Osteoblast (primary cell): ENCODE data around the gene RNF215. TPM values are rescaled to one million over a fixed set of nuclear protein-coding genes. Genes with fewer than 3 reads are reported as not detected.

Experiments
- DNase-seq: peaks from one replicate; pipeline ENCODE4 v3.0.0; 2011; ENCODE audit warnings: low spot score, mixed read lengths; ENCODE audit not compliant: insufficient read length; ENCODE audit errors: missing footprints
- H2AFZ ChIP-seq: 2 replicates; pipeline ENCODE4 v1.6.0; 2011; ENCODE audit warnings: mild to moderate bottlenecking, low read length
- H3K27ac ChIP-seq: 2 replicates; pipeline ENCODE4 v1.5.1; 2011; ENCODE audit warnings: mild to moderate bottlenecking, low read depth, low read length, moderate library complexity
- H3K27me3 ChIP-seq: 2 replicates; pipeline ENCODE4 v1.6.0; 2012; ENCODE audit warnings: mild to moderate bottlenecking, control low read depth, inconsistent platforms, low read length, moderate library complexity; ENCODE audit not compliant: insufficient read depth
- H3K36me3 ChIP-seq: 2 replicates; pipeline ENCODE4 v1.5.1; 2011; ENCODE audit warnings: mild to moderate bottlenecking, low read length, control low read depth, moderate library complexity; ENCODE audit not compliant: insufficient read depth
- H3K4me1 ChIP-seq: 2 replicates; pipeline ENCODE4 v1.5.1; 2011; ENCODE audit warnings: mild to moderate bottlenecking, low read length, control low read depth, moderate library complexity; ENCODE audit not compliant: insufficient read depth
- H3K4me2 ChIP-seq: 2 replicates; pipeline ENCODE4 v1.6.0; 2011; ENCODE audit warnings: mild to moderate bottlenecking, low read length; ENCODE audit not compliant: insufficient read depth
- H3K4me3 ChIP-seq: fragments of 200-600 bp; sonication (generic); 3 replicates; pipeline ENCODE4 v1.5.1; 2012; ENCODE audit warnings: mild to moderate bottlenecking, low read length, inconsistent platforms; ENCODE audit not compliant: insufficient read depth
- H3K79me2 ChIP-seq: 2 replicates; pipeline ENCODE4 v1.6.0; 2012; ENCODE audit warnings: mild to moderate bottlenecking, low read length, control low read depth, inconsistent platforms; ENCODE audit not compliant: insufficient read depth
- H3K9me3 ChIP-seq: 2 replicates; pipeline ENCODE4 v1.5.1; 2011; ENCODE audit warnings: low read depth, low read length, control low read depth
- H4K20me1 ChIP-seq: 2 replicates; pipeline ENCODE4 v1.6.0; 2012; ENCODE audit warnings: mild to moderate bottlenecking, low read length, control low read depth; ENCODE audit not compliant: insufficient read depth
- CTCF ChIP-seq: IDR thresholded peaks from 2 replicates; pipeline ENCODE4 v1.5.1; 2011; ENCODE audit warnings: mild to moderate bottlenecking, low read depth, low read length, moderate library complexity; ENCODE audit errors: extremely low read depth
- total RNA-seq: library from RNA; depleted of rRNA; stranded (reverse); fragments of >200 nt; gene quantifications from 2 replicates; pipeline ENCODE4 v1.2.3, GENCODE V29; 2012

RNF215 gene
- total RNA-seq, 1 donor: 20.6 TPM

GRCh38 chr22:30372915-30373314, 14.3 kb downstream of the RNF215 start:
- H3K79me2 ChIP-seq: no peaks in the 10 kb centered on the region
- no peak overlapping the region for H3K27ac ChIP-seq
- TF ChIP-seq CTCF: no peak
- no peak overlapping the region for H3K4me2 ChIP-seq
- DNase-seq: peak; percentile 69
- H3K27me3 ChIP-seq: no peaks in the 10 kb centered on the region
- H3K9me3 ChIP-seq: no peaks in the 10 kb centered on the region
- H3K4me1 ChIP-seq: no peaks in the 10 kb centered on the region
- H4K20me1 ChIP-seq: peaks cover 4% of the 10 kb centered on the region
- peaks cover 8% of the 10 kb centered on the region for H3K36me3 ChIP-seq
- H3K4me3 ChIP-seq: no peak overlapping the region
- no peak overlapping the region for H2AFZ ChIP-seq

GRCh38 chr22:30371981-30372380, 15.2 kb downstream of the RNF215 start:
- Histone ChIP-seq H4K20me1 (peaks cover 4% of the 10 kb centered on the region), H3K9me3 (no peaks in the 10 kb centered on the region), H3K4me2 (no peak overlapping the region), H3K27me3 (no peaks in the 10 kb centered on the region), H3K27ac (no peak overlapping the region), H3K4me1 (no peaks in the 10 kb centered on the region), H3K4me3 (no peak overlapping the region), H2AFZ (no peak overlapping the region), H3K79me2 (no peaks in the 10 kb centered on the region), H3K36me3 (no peaks in the 10 kb centered on the region)
- TF ChIP-seq CTCF: no peak
- DNase-seq: no peak

- DNase-seq: peak; percentile 71
- no peak for TF ChIP-seq CTCF
- Histone ChIP-seq H3K4me2 (no peak overlapping the region), H4K20me1 (peaks cover 4% of the 10 kb centered on the region), H2AFZ (no peak overlapping the region), H3K4me1 (no peaks in the 10 kb centered on the region), H3K27me3 (no peaks in the 10 kb centered on the region), H3K27ac (no peak overlapping the region), H3K4me3 (no peak overlapping the region), H3K79me2 (no peaks in the 10 kb centered on the region), H3K36me3 (no peaks in the 10 kb centered on the region), H3K9me3 (no peaks in the 10 kb centered on the region)
Observed at GRCh38 chr22:30371321-30371720, 15.9 kb downstream of the RNF215 start.

GRCh38 chr22:30370641-30371230, 16.5 kb downstream of the RNF215 start:
- no peaks in the 10 kb centered on the region for H3K36me3 ChIP-seq
- no peak overlapping the region for H3K4me2 ChIP-seq
- H3K4me1 ChIP-seq: no peaks in the 10 kb centered on the region
- no peak for TF ChIP-seq CTCF
- H3K9me3 ChIP-seq: no peaks in the 10 kb centered on the region
- no peak overlapping the region for H3K4me3 ChIP-seq
- no peaks in the 10 kb centered on the region for H3K79me2 ChIP-seq
- H3K27me3 ChIP-seq: no peaks in the 10 kb centered on the region
- H4K20me1 ChIP-seq: peaks cover 4% of the 10 kb centered on the region
- DNase-seq: no peak
- H3K27ac ChIP-seq: no peak overlapping the region
- H2AFZ ChIP-seq: no peak overlapping the region
